SK-N-MC (cell line): ENCODE results near the gene RNASE1.
"Not testable (repeated sequence)": the region's sequence is repeated elsewhere in the genome, so short reads cannot be mapped to it uniquely, and the experiment has no call there.

Experiments
- EZH2 ChIP-seq: fragments of 200-600 bp; sonication (generic); IDR thresholded peaks from one replicate; pipeline ENCODE4 v1.6.1; 2017; ENCODE audit warnings: antibody characterized with exemption
- POLR2AphosphoS5 ChIP-seq: IDR thresholded peaks from 2 replicates; pipeline ENCODE4 v1.6.1; 2012; ENCODE audit warnings: mild to moderate bottlenecking, low read depth, low read length, borderline replicate concordance

- not testable (repeated sequence) for TF ChIP-seq EZH2, POLR2AphosphoS5
Measured at GRCh38 chr14:20828024-20828694, 25.5 kb upstream of the RNASE1 start.
